Glutamatergic neuron (in vitro differentiated cells): ENCODE data around the gene ADH1B. TPM values are rescaled to one million over a fixed set of nuclear protein-coding genes. Genes with fewer than 3 reads are reported as not detected.

ENCODE experiments used
- DNase-seq: peaks from one replicate; pipeline ENCODE4 v3.0.0; 2022
- H3K27ac Mint-ChIP-seq: one replicate; pipeline ENCODE4 v1.8.0; 2020; ENCODE audit warnings: mild to moderate bottlenecking, mixed read lengths, inconsistent platforms; ENCODE audit not compliant: unreplicated experiment
- H3K27me3 Mint-ChIP-seq: one replicate; pipeline ENCODE4 v1.8.0; 2020; ENCODE audit warnings: mild to moderate bottlenecking, moderate library complexity, mixed read lengths, inconsistent platforms; ENCODE audit not compliant: unreplicated experiment
- H3K36me3 Mint-ChIP-seq: one replicate; pipeline ENCODE4 v1.8.0; 2020; ENCODE audit warnings: mild to moderate bottlenecking, mixed read lengths, inconsistent platforms; ENCODE audit not compliant: unreplicated experiment
- H3K4me1 Mint-ChIP-seq: one replicate; pipeline ENCODE4 v1.8.0; 2020; ENCODE audit warnings: mild to moderate bottlenecking, low read depth, mixed read lengths, inconsistent platforms; ENCODE audit not compliant: unreplicated experiment
- H3K4me3 Mint-ChIP-seq: one replicate; pipeline ENCODE4 v1.8.0; 2020; ENCODE audit warnings: mild to moderate bottlenecking, mixed read lengths, inconsistent platforms; ENCODE audit not compliant: unreplicated experiment
- H3K9me3 Mint-ChIP-seq: one replicate; pipeline ENCODE4 v1.8.0; 2020; ENCODE audit warnings: mild to moderate bottlenecking, moderate library complexity, mixed read lengths, inconsistent platforms; ENCODE audit not compliant: unreplicated experiment
- total RNA-seq: library from RNA; stranded (reverse); fragmentation: NEBNext Ultra II Directional; extraction: Animal tissue kit (Norgen Biotek cat#: 25700); gene quantifications from one replicate; pipeline ENCODE4 v1.2.1, GENCODE V29; 2021; ENCODE audit not compliant: unreplicated experiment
- TF ChIP-seq, protein P1 (sequence below): fragments of 200-600 bp; sonication (generic); IDR thresholded peaks from one replicate; pipeline ENCODE4 v1.5.0; 2021; ENCODE audit not compliant: partially characterized antibody, unreplicated experiment

ADH1B gene
- total RNA-seq, 1 donor from 2014 or later, result not detected

DNA sequence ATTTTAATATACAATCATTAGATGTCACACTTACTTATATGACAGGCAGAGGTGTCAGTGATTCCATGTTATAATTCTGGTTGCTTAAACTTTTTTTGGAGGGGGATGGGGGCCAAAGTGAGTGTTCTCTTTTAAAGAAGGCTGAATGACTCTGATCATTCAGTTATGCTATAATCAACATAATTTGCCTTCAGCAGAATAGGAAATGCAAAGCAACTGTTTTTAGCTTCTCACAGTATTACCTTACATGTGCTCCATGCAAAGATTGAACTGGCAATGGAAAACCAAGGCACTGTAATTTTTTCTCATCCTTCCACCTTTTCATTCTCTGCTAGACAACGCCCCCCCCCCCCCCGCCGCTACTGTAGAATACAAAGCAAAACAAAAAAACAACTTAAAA is 18.0 kb upstream of the ADH1B start:
- no peak for DNase-seq
- H3K27ac Mint-ChIP-seq, result no peak overlapping the region
- no peak overlapping the region for H3K4me3 Mint-ChIP-seq
- H3K4me1 Mint-ChIP-seq, result no peaks in the 10 kb centered on the region
- no peaks in the 10 kb centered on the region for H3K9me3 Mint-ChIP-seq
- H3K36me3 Mint-ChIP-seq, result no peaks in the 10 kb centered on the region
- H3K27me3 Mint-ChIP-seq, result no peaks in the 10 kb centered on the region
- TF ChIP-seq, protein P1, sequence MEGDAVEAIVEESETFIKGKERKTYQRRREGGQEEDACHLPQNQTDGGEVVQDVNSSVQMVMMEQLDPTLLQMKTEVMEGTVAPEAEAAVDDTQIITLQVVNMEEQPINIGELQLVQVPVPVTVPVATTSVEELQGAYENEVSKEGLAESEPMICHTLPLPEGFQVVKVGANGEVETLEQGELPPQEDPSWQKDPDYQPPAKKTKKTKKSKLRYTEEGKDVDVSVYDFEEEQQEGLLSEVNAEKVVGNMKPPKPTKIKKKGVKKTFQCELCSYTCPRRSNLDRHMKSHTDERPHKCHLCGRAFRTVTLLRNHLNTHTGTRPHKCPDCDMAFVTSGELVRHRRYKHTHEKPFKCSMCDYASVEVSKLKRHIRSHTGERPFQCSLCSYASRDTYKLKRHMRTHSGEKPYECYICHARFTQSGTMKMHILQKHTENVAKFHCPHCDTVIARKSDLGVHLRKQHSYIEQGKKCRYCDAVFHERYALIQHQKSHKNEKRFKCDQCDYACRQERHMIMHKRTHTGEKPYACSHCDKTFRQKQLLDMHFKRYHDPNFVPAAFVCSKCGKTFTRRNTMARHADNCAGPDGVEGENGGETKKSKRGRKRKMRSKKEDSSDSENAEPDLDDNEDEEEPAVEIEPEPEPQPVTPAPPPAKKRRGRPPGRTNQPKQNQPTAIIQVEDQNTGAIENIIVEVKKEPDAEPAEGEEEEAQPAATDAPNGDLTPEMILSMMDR, result no peak

DNA sequence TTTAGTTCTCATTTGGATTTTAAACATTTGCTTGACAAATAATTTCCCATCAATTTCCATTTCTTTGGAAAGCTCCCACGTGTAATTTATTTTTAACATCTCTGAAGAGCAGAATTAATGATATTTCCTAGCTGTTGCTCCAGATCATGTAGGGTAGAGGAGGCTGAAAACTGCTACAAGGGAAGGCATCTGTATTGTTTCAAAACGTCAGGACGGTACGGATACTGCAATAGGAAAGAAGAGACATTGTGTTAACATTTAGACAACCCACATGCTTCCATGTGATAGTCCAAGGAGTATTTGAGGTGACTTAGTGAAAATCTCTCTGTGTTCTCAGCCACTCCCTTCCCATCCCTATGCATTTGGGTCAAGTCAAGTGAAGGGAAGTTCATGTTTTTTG is 15.4 kb upstream of the ADH1B start:
- Mint-ChIP-seq H3K27me3 (no peaks in the 10 kb centered on the region), H3K36me3 (no peaks in the 10 kb centered on the region), H3K9me3 (no peaks in the 10 kb centered on the region), H3K4me1 (no peaks in the 10 kb centered on the region), H3K4me3 (no peak overlapping the region), H3K27ac (no peak overlapping the region)
- no peak for DNase-seq
- TF ChIP-seq, protein P1, result no peak

DNA sequence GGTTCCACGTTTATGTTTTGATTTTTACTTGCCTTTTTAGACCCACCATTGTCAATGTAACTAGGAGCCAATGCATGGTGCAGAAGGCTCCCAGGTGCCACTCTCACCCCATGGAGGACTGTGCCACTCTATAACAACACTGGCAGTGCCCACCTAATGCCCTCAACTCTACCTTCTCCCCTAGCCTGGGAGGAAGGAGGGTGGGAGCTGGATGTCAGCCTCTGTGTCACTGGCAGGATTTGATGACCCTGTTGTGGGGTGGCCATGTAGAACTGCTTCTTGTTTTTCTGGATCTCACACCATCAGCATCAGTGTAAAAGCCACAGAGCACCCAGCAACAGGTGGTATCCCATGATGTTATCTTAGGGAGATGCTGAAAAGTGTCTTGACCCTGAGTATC is 13.7 kb upstream of the ADH1B start:
- TF ChIP-seq, protein P1, result no peak
- no peak for DNase-seq
- H3K27me3 Mint-ChIP-seq, result no peaks in the 10 kb centered on the region
- H3K36me3 Mint-ChIP-seq, result no peaks in the 10 kb centered on the region
- no peaks in the 10 kb centered on the region for H3K4me1 Mint-ChIP-seq
- H3K4me3 Mint-ChIP-seq, result no peak overlapping the region
- no peak overlapping the region for H3K27ac Mint-ChIP-seq
- H3K9me3 Mint-ChIP-seq, result no peaks in the 10 kb centered on the region

DNA sequence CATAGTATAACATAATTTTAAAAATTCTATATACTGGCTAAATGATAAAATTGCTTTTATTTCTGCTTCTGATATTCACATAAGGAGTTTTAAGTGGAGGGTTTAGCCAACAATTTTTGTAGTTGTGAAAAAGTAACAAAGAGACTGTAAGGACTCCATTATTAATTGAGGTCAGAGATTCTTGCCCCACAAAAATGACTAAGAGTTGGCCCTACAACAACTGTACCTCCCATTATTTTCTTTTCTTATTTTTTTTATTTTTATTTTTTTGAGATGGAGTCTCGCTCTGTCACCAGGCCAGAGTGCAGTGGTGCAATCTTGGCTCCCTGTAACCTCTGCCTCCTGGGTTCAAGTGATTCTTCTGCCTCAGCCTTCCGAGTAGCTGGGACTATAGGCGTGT is 9.4 kb upstream of the ADH1B start:
- H3K27ac Mint-ChIP-seq, result no peak overlapping the region
- no peak overlapping the region for H3K4me3 Mint-ChIP-seq
- H3K36me3 Mint-ChIP-seq, result no peaks in the 10 kb centered on the region
- DNase-seq, result no peak
- H3K27me3 Mint-ChIP-seq, result peaks cover 2% of the 10 kb centered on the region
- TF ChIP-seq, protein P1, result no peak
- no peaks in the 10 kb centered on the region for H3K4me1 Mint-ChIP-seq
- no peaks in the 10 kb centered on the region for H3K9me3 Mint-ChIP-seq

DNA sequence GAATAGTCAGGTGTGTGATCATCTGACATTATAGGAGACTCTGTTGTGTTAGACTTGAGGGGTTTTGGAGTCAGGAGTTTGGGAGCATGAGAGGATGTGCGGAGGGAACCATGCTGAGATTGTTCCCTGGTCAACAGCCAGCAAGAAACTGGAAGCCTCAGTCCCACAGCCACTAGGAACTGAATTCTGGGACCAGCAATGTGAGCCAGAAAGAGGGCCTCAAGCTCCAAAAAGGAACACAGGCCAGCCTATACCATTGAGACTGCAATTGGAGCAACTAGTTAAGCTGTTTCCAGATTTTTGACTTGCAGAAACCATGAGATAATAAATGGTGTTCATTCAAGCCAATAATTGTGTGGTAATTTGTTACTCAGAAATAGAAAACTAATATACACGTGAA is 8.7 kb upstream of the ADH1B start:
- Mint-ChIP-seq H3K36me3 (no peaks in the 10 kb centered on the region), H3K27me3 (peaks cover 2% of the 10 kb centered on the region), H3K4me1 (no peaks in the 10 kb centered on the region), H3K4me3 (no peak overlapping the region), H3K27ac (no peak overlapping the region), H3K9me3 (no peaks in the 10 kb centered on the region)
- no peak for DNase-seq
- TF ChIP-seq, protein P1, result no peak
